B cell (primary cell): ENCODE data around the gene RASSF8. TPM values are rescaled to one million over a fixed set of nuclear protein-coding genes. Genes with fewer than 3 reads are reported as not detected.

Experiments used
- ATAC-seq: fragments of 200-7000 bp; cut with Tn5 transposase; one replicate; pipeline ENCODE4 v1.10.0; 2021; ENCODE audit warnings: low read depth, mild to moderate bottlenecking, moderate number of reproducible peaks, moderate library complexity
- CTCF ChIA-PET: fragments of 350-600 bp; sonication (Branson Sonifier 250); formaldehyde crosslinking; loops from one replicate; lab custom pipeline; 2021; ENCODE audit warnings: antibody characterized with exemption, inconsistent platforms; lab: Charles Lee
- POLR2A ChIA-PET: fragments of 350-600 bp; sonication (Branson Sonifier 250); formaldehyde crosslinking; loops from one replicate; lab custom pipeline; 2021; ENCODE audit warnings: antibody characterized with exemption; lab: Charles Lee
- DNase-seq: peaks from one replicate; pipeline ENCODE4 v3.0.0; 2013
- H2AFZ ChIP-seq: 2 replicates; pipeline ENCODE4 v1.6.1; 2012; ENCODE audit warnings: mild to moderate bottlenecking, low read depth, low read length; ENCODE audit not compliant: insufficient read depth, poor library complexity, severe bottlenecking
- H3K27ac ChIP-seq, 2 donors: 1 replicate in 1 of 2; 2 replicates in 1 of 2; pipeline ENCODE4 v1.5.1; 2012 to 2013; ENCODE audit warnings: low read length in 2 of 2, mild to moderate bottlenecking in 2 of 2, moderate library complexity in 1 of 2
- H3K27me3 ChIP-seq, 4 experiments: fragments of 200-600 bp in 1 of 4; sonication (generic) in 1 of 4; replicated peaks in 1 of 4; 1 replicate in 2 of 4; 2 replicates in 2 of 4; pipeline versions ENCODE4 v1.6.1 to v1.7.0; 2013 to 2016; ENCODE audit warnings: low read length in 3 of 4, mild to moderate bottlenecking in 2 of 4, mixed read lengths in 1 of 4, moderate library complexity in 1 of 4; ENCODE audit not compliant: insufficient read depth in 4 of 4, control insufficient read depth in 3 of 4; ENCODE audit errors: control extremely low read depth in 1 of 4
- H3K36me3 ChIP-seq, 2 experiments: replicated peaks in 1 of 2; 1 replicate in 1 of 2; 2 replicates in 1 of 2; pipeline versions ENCODE4 v1.6.1 to v1.7.1; 2013; ENCODE audit warnings: low read length in 1 of 2; ENCODE audit not compliant: insufficient read depth in 2 of 2, control insufficient read depth in 1 of 2; ENCODE audit errors: control extremely low read depth in 1 of 2, extremely low read depth in 1 of 2
- H3K4me1 ChIP-seq, 2 donors: fragments of 200-600 bp in 1 of 2; sonication (generic) in 1 of 2; 1 replicate in 1 of 2; 2 replicates in 1 of 2; pipeline versions ENCODE4 v1.5.1 to v1.6.1; 2013 to 2017; ENCODE audit warnings: low read length in 2 of 2; ENCODE audit not compliant: control insufficient read depth in 2 of 2, insufficient read depth in 2 of 2
- H3K4me2 ChIP-seq: replicated peaks from 2 replicates; pipeline ENCODE3; 2012; ENCODE audit warnings: mild to moderate bottlenecking, low read depth, low read length; ENCODE audit not compliant: poor library complexity, severe bottlenecking
- H3K4me3 ChIP-seq, 5 experiments: fragments of 200-600 bp in 1 of 5; sonication (generic) in 1 of 5; 1 replicate in 3 of 5; 2 replicates in 2 of 5; pipeline versions ENCODE4 v1.5.1 to v1.7.0; 2011 to 2016; ENCODE audit warnings: low read length in 4 of 5, mild to moderate bottlenecking in 4 of 5, low read depth in 2 of 5, control low read depth in 1 of 5, moderate library complexity in 1 of 5; ENCODE audit not compliant: insufficient read depth in 1 of 5; ENCODE audit errors: control extremely low read depth in 1 of 5, extremely low read depth in 1 of 5
- H3K79me2 ChIP-seq: fragments of 200-600 bp; sonication (generic); one replicate; pipeline ENCODE4 v1.6.0; 2016; ENCODE audit warnings: low read length; ENCODE audit not compliant: control insufficient read depth, insufficient read depth
- H3K9ac ChIP-seq: fragments of 200-600 bp; sonication (generic); 2 replicates; pipeline ENCODE4 v1.6.1; 2017; ENCODE audit warnings: mild to moderate bottlenecking, low read length, moderate library complexity
- H3K9me3 ChIP-seq, 3 donors: one replicate each; pipeline versions ENCODE4 v1.6.1 to v1.7.1; 2013; ENCODE audit warnings: low read length in 2 of 3; ENCODE audit not compliant: control insufficient read depth in 2 of 3, insufficient read depth in 1 of 3; ENCODE audit errors: control extremely low read depth in 1 of 3
- H4K20me1 ChIP-seq: 2 replicates; pipeline ENCODE4 v1.6.0; 2012; ENCODE audit warnings: mild to moderate bottlenecking, low read length; ENCODE audit not compliant: insufficient read depth, control insufficient read depth, poor library complexity, severe bottlenecking
- H3K27ac Mint-ChIP-seq: one replicate; pipeline ENCODE4 v1.8.0; 2021; ENCODE audit warnings: mixed read lengths
- H3K27me3 Mint-ChIP-seq: one replicate; pipeline ENCODE4 v1.8.0; 2021; ENCODE audit warnings: mixed read lengths
- H3K4me1 Mint-ChIP-seq: one replicate; pipeline ENCODE4 v1.8.0; 2021; ENCODE audit warnings: mixed read lengths
- H3K4me3 Mint-ChIP-seq: one replicate; pipeline ENCODE4 v1.8.0; 2021; ENCODE audit warnings: mixed read lengths
- H3K9me3 Mint-ChIP-seq: one replicate; pipeline ENCODE4 v1.8.0; 2022; ENCODE audit warnings: mixed read lengths; ENCODE audit not compliant: insufficient read depth
- CTCF ChIP-seq: fragments of 200-600 bp; IDR thresholded peaks from one replicate; pipeline ENCODE4 v1.8.0; 2022; ENCODE audit warnings: antibody characterized with exemption, mild to moderate bottlenecking
- EZH2 ChIP-seq: IDR thresholded peaks from 2 replicates; pipeline ENCODE4 v1.6.1; 2012; ENCODE audit warnings: borderline replicate concordance, low read depth, mild to moderate bottlenecking, moderate library complexity, low read length; ENCODE audit not compliant: insufficient read depth, poor library complexity, severe bottlenecking
- WGBS: methylation state at CpG from one replicate; pipeline ENCODE4 v1.1.5; 2013; ENCODE audit warnings: missing lambda C conversion rate; ENCODE audit not compliant: insufficient coverage; 5-methylcytosine and 5-hydroxymethylcytosine counted together
- intact Hi-C: fragments of 100-400 bp; cut with micrococcal nuclease; formaldehyde crosslinking; loops from one replicate; pipeline ENCODE4 v1.10.0; 2022
- polyA plus RNA-seq: library from polyadenylated mRNA; depleted of rRNA; stranded (reverse); fragments of >200 nt; gene quantifications from 2 replicates; pipeline ENCODE4 v1.2.3, GENCODE V29; 2012
- total RNA-seq, 2 donors: library from RNA; stranded (reverse); fragments of 120-200 nt in 1 of 2; gene quantifications; 1 replicate in 1 of 2; 2 replicates in 1 of 2; pipeline versions ENCODE4 v1.2.3 to v1.2.4, GENCODE V29; 2013 to 2022

The RASSF8 gene
- total and polyA plus RNA-seq, 2 donors (not counting 1 experiment from before 2014, with no cell fraction given): 0.01 to 0.49 TPM

GRCh38 chr12:26014085-26014484 lies 55.6 kb downstream of the RASSF8 start:
- H3K79me2 ChIP-seq: no peaks in the 10 kb centered on the region
- CTCF ChIA-PET: no interaction called here
- H3K27me3 ChIP-seq: no peaks in the 10 kb centered on the region
- no peak overlapping the region for H2AFZ ChIP-seq
- no peaks in the 10 kb centered on the region for H3K36me3 ChIP-seq
- no peaks in the 10 kb centered on the region for H3K9me3 ChIP-seq
- TF ChIP-seq EZH2: no peak
- TF ChIP-seq CTCF: no peak
- Mint-ChIP-seq H3K4me1 (no peaks in the 10 kb centered on the region), H3K4me3 (no peak overlapping the region), H3K9me3 (no peaks in the 10 kb centered on the region), H3K27ac (no peak overlapping the region), H3K27me3 (peaks cover 11% of the 10 kb centered on the region)
- no peak overlapping the region for H3K9ac ChIP-seq
- DNase-seq (no peak), ATAC-seq (no peak)
- no peak overlapping the region for H3K27ac ChIP-seq
- intact Hi-C loops: no loop called here
- no peak overlapping the region for H3K4me2 ChIP-seq
- POLR2A ChIA-PET: no interaction called here
- H3K4me1 ChIP-seq: no peaks in the 10 kb centered on the region
- no CpG with 5 or more reads among the region's 6 CpGs for WGBS
- no peak overlapping the region for H3K4me3 ChIP-seq
- no peaks in the 10 kb centered on the region for H4K20me1 ChIP-seq

DNA sequence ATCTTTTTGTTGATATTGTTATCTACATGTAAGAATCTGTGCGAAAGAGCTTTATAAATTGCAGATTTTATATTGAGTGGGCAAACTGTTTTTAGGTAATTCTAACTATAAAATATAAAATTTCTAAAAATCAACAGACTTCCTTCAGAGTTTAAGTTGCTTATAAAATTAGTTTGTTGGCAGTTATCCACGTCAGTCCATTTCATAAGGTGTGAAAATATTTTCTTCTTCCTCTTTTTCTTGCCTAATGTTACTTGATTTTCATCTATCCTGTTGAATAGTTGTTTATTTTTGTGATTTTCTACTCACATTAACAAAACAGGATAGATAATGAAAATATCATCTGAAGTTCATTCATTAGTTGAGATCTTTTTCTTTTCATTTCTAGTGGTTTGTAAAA lies 58.0 kb downstream of the RASSF8 start:
- H3K9me3 Mint-ChIP-seq: no peaks in the 10 kb centered on the region
- no peak overlapping the region for H2AFZ ChIP-seq
- H3K4me1 ChIP-seq: no peaks in the 10 kb centered on the region
- H3K79me2 ChIP-seq: no peaks in the 10 kb centered on the region
- H3K36me3 ChIP-seq: no peaks in the 10 kb centered on the region
- TF ChIP-seq CTCF: no peak
- TF ChIP-seq EZH2: no peak
- no peaks in the 10 kb centered on the region for H3K9me3 ChIP-seq
- peaks cover 17% of the 10 kb centered on the region for H3K27me3 Mint-ChIP-seq
- no CpG with 5 or more reads among the region's 2 CpGs for WGBS
- H3K27ac Mint-ChIP-seq: no peak overlapping the region
- intact Hi-C loops: no loop called here
- no peak overlapping the region for H3K4me2 ChIP-seq
- peaks cover 0 to 4% (median 0%) of the 10 kb centered on the region in 4 experiments for H3K27me3 ChIP-seq
- H3K4me1 Mint-ChIP-seq: no peaks in the 10 kb centered on the region
- POLR2A ChIA-PET: no interaction called here
- H3K4me3 ChIP-seq: no peak overlapping the region
- no peak for ATAC-seq
- CTCF ChIA-PET: interaction anchor here (0.9 to 1.1 kb wide), 2 partner anchors 16 to 582 kb away, joined by 3 read pairs; no protein-coding TSS in a partner anchor
- no peak overlapping the region for H3K27ac ChIP-seq
- no peaks in the 10 kb centered on the region for H4K20me1 ChIP-seq
- no peak overlapping the region for H3K4me3 Mint-ChIP-seq
- DNase-seq: no peak
- no peak overlapping the region for H3K9ac ChIP-seq
